Mesenchymal stem cell (in vitro differentiated cells and primary cell): ENCODE measurements around the gene DPP6.

Source experiments
- DNase-seq: peaks from one replicate; pipeline ENCODE4 v3.0.0-alpha.2; 2013
- H2AFZ ChIP-seq: one replicate; pipeline ENCODE4 v1.6.1; 2013; ENCODE audit warnings: low read depth, mild to moderate bottlenecking, control low read depth, inconsistent platforms, low read length, moderate library complexity
- H2AK5ac ChIP-seq: 2 replicates; pipeline ENCODE4 v1.6.1; 2013; ENCODE audit warnings: low read length, moderate library complexity, mild to moderate bottlenecking, inconsistent platforms; ENCODE audit not compliant: severe bottlenecking
- H2BK120ac ChIP-seq: one replicate; pipeline ENCODE4 v1.6.1; 2013; ENCODE audit warnings: low read depth, mild to moderate bottlenecking, inconsistent platforms, low read length, moderate library complexity
- H2BK12ac ChIP-seq, 2 experiments: one replicate each; pipeline ENCODE4 v1.6.1; 2013; ENCODE audit warnings: inconsistent platforms in 2 of 2, low read length in 2 of 2, mild to moderate bottlenecking in 2 of 2, moderate library complexity in 2 of 2, control low read depth in 1 of 2
- H2BK15ac ChIP-seq: one replicate; pipeline ENCODE4 v1.6.1; 2013; ENCODE audit warnings: mild to moderate bottlenecking, low read depth, inconsistent platforms; ENCODE audit not compliant: poor library complexity, severe bottlenecking
- H2BK5ac ChIP-seq: 2 replicates; pipeline ENCODE4 v1.6.1; 2013; ENCODE audit warnings: low read depth, mild to moderate bottlenecking, low read length, control low read depth, inconsistent platforms; ENCODE audit not compliant: poor library complexity, severe bottlenecking
- H3K14ac ChIP-seq, 2 experiments: one replicate each; pipeline ENCODE4 v1.6.1; 2013; ENCODE audit warnings: inconsistent platforms in 2 of 2, low read length in 2 of 2, control low read depth in 1 of 2, mild to moderate bottlenecking in 1 of 2, moderate library complexity in 1 of 2
- H3K18ac ChIP-seq, 2 experiments: one replicate each; pipeline ENCODE4 v1.6.1; 2013; ENCODE audit warnings: inconsistent platforms in 2 of 2, low read length in 2 of 2, control low read depth in 1 of 2, low read depth in 1 of 2, mild to moderate bottlenecking in 1 of 2
- H3K23ac ChIP-seq, 2 experiments: one replicate each; pipeline ENCODE4 v1.6.1; 2013; ENCODE audit warnings: inconsistent platforms in 2 of 2, low read length in 2 of 2, mild to moderate bottlenecking in 2 of 2, moderate library complexity in 2 of 2, control low read depth in 1 of 2
- H3K27ac ChIP-seq: 2 replicates; pipeline ENCODE4 v1.5.1; 2013; ENCODE audit warnings: mild to moderate bottlenecking, moderate library complexity, low read length, control low read depth, inconsistent platforms; ENCODE audit not compliant: poor library complexity, severe bottlenecking
- H3K27me3 ChIP-seq, 2 experiments: 2 replicates each; pipeline versions ENCODE4 v1.6.1 to v1.7.0; 2013; ENCODE audit warnings: low read length in 2 of 2, mild to moderate bottlenecking in 2 of 2, moderate library complexity in 2 of 2, control low read depth in 1 of 2, inconsistent platforms in 1 of 2; ENCODE audit not compliant: control insufficient read depth in 1 of 2, insufficient read depth in 1 of 2
- H3K36me3 ChIP-seq, 2 experiments: 2 replicates each; pipeline versions ENCODE4 v1.6.1 to v1.7.0; 2013; ENCODE audit warnings: low read length in 2 of 2, control low read depth in 1 of 2, inconsistent platforms in 1 of 2, low read depth in 1 of 2, mild to moderate bottlenecking in 1 of 2; ENCODE audit not compliant: insufficient read depth in 2 of 2, control insufficient read depth in 1 of 2
- H3K4ac ChIP-seq, 2 experiments: one replicate each; pipeline ENCODE4 v1.6.1; 2013; ENCODE audit warnings: inconsistent platforms in 2 of 2, low read length in 2 of 2, mild to moderate bottlenecking in 2 of 2, moderate library complexity in 2 of 2, control low read depth in 1 of 2, low read depth in 1 of 2
- H3K4me1 ChIP-seq: 2 replicates; pipeline ENCODE4 v1.6.1; 2013; ENCODE audit warnings: low read depth, low read length, control low read depth; ENCODE audit not compliant: control insufficient read depth, insufficient read depth
- H3K4me2 ChIP-seq: 2 replicates; pipeline ENCODE4 v1.6.1; 2013; ENCODE audit warnings: low read length, mild to moderate bottlenecking, inconsistent platforms; ENCODE audit not compliant: poor library complexity, severe bottlenecking
- H3K4me3 ChIP-seq, 2 experiments: 2 replicates each; pipeline versions ENCODE4 v1.5.1 to v1.7.0; 2013; ENCODE audit warnings: low read length in 2 of 2, mild to moderate bottlenecking in 2 of 2, control low read depth in 1 of 2, low read depth in 1 of 2; ENCODE audit not compliant: insufficient read depth in 1 of 2
- H3K79me1 ChIP-seq: replicated peaks from 2 replicates; pipeline ENCODE4 v1.6.1; 2013; ENCODE audit warnings: mild to moderate bottlenecking, control low read depth, low read length, inconsistent platforms; ENCODE audit not compliant: poor library complexity, severe bottlenecking
- H3K9ac ChIP-seq: 2 replicates; pipeline ENCODE4 v1.7.0; 2013; ENCODE audit warnings: mild to moderate bottlenecking, low read length, moderate library complexity
- H3K9me3 ChIP-seq: 2 replicates; pipeline ENCODE4 v1.7.0; 2013; ENCODE audit warnings: mild to moderate bottlenecking, low read length; ENCODE audit not compliant: control insufficient read depth
- H4K8ac ChIP-seq: one replicate; pipeline ENCODE4 v1.6.1; 2013; ENCODE audit warnings: inconsistent platforms, mild to moderate bottlenecking, low read length, moderate library complexity
- H4K91ac ChIP-seq: one replicate; pipeline ENCODE4 v1.6.1; 2013; ENCODE audit warnings: mild to moderate bottlenecking, low read length, inconsistent platforms
- WGBS: methylation state at CpG from one replicate; pipeline ENCODE4 v1.1.7; 2013; ENCODE audit warnings: mixed read lengths; 5-methylcytosine and 5-hydroxymethylcytosine counted together

Gene DPP6

GRCh38 chr7:154296443-154296842, 244.2 kb downstream of the DPP6 start:
- Histone ChIP-seq H3K18ac (no peak overlapping the region), H4K91ac (no peak overlapping the region), H2BK15ac (no peak overlapping the region), H2BK120ac (no peak overlapping the region), H2BK12ac (no peak overlapping the region), H3K36me3 (no peaks in the 10 kb centered on the region), H3K4me3 (no peak overlapping the region), H3K23ac (no peak overlapping the region), H2AK5ac (no peak overlapping the region), H2BK5ac (no peak overlapping the region), H3K9me3 (no peaks in the 10 kb centered on the region), H3K79me1 (no peaks in the 10 kb centered on the region), H3K9ac (no peak overlapping the region), H3K27ac (no peak overlapping the region), H3K4ac (no peak overlapping the region), H2AFZ (no peak overlapping the region), H3K4me2 (no peak overlapping the region), H3K14ac (no peak overlapping the region), H3K27me3 (no peaks in the 10 kb centered on the region), H4K8ac (no peak overlapping the region), H3K4me1 (no peaks in the 10 kb centered on the region)
- 64% methylated on average over 3 of the region's 4 CpGs for WGBS
- DNase-seq = no peak

- H3K18ac ChIP-seq = no peak overlapping the region
- no peak overlapping the region for H3K4ac ChIP-seq
- DNase-seq = no peak
- H2AFZ ChIP-seq = no peak overlapping the region
- 81% methylated on average over 8 of the region's 8 CpGs for WGBS
- no peak overlapping the region for H2BK5ac ChIP-seq
- no peak overlapping the region for H2BK15ac ChIP-seq
- H3K79me1 ChIP-seq = no peaks in the 10 kb centered on the region
- H2BK12ac ChIP-seq = no peak overlapping the region
- H3K36me3 ChIP-seq = no peaks in the 10 kb centered on the region
- H4K91ac ChIP-seq = no peak overlapping the region
- no peak overlapping the region for H4K8ac ChIP-seq
- no peak overlapping the region for H3K9ac ChIP-seq
- H3K9me3 ChIP-seq = no peaks in the 10 kb centered on the region
- H3K4me2 ChIP-seq = no peak overlapping the region
- no peaks in the 10 kb centered on the region for H3K4me1 ChIP-seq
- H3K4me3 ChIP-seq = no peak overlapping the region
- H3K23ac ChIP-seq = no peak overlapping the region
- no peak overlapping the region for H2BK120ac ChIP-seq
- no peak overlapping the region for H2AK5ac ChIP-seq
- H3K27me3 ChIP-seq = no peaks in the 10 kb centered on the region
- no peak overlapping the region for H3K14ac ChIP-seq
- H3K27ac ChIP-seq = no peak overlapping the region
These were observed 247.5 kb downstream of the DPP6 start for GRCh38 chr7:154299736-154300135.

- H3K4me2 ChIP-seq = no peak overlapping the region
- H3K18ac ChIP-seq = no peak overlapping the region
- no peaks in the 10 kb centered on the region for H3K4me1 ChIP-seq
- H3K79me1 ChIP-seq = no peaks in the 10 kb centered on the region
- no peaks in the 10 kb centered on the region for H3K36me3 ChIP-seq
- H4K8ac ChIP-seq = no peak overlapping the region
- no peak overlapping the region for H3K23ac ChIP-seq
- H3K14ac ChIP-seq = no peak overlapping the region
- 89% methylated on average over 1 of the region's 2 CpGs for WGBS
- no peak overlapping the region for H2BK5ac ChIP-seq
- no peaks in the 10 kb centered on the region for H3K9me3 ChIP-seq
- no peak overlapping the region for H3K27ac ChIP-seq
- no peak overlapping the region for H3K4ac ChIP-seq
- H2BK120ac ChIP-seq = no peak overlapping the region
- no peak overlapping the region for H2BK15ac ChIP-seq
- no peak for DNase-seq
- H3K4me3 ChIP-seq = no peak overlapping the region
- no peak overlapping the region for H2AFZ ChIP-seq
- H4K91ac ChIP-seq = no peak overlapping the region
- no peak overlapping the region for H3K9ac ChIP-seq
- no peak overlapping the region for H2AK5ac ChIP-seq
- H2BK12ac ChIP-seq = no peak overlapping the region
- no peaks in the 10 kb centered on the region for H3K27me3 ChIP-seq
These were observed 250.2 kb downstream of the DPP6 start for GRCh38 chr7:154302380-154302779.

DNA sequence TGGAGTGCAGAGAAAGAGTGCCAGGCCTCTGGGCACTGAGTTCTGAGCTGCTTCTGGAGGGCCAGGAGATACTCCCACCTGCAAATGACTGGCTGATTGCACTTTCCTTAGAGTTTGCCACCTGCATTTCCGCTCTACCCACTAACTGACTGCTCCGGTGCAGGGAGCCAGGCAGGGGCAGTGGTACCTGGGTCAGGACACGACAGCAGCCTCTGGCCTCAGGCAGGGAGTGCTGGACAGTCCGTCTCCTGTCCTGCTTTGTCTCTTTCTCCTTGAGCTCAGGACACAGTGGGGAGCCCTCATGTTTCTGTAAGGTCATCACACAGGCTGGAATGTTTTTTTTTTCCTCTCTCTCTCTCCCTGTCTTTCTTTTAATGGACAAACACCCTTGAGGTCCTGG, 252.0 kb downstream of the DPP6 start:
- no peak overlapping the region for H3K4me3 ChIP-seq
- H3K9me3 ChIP-seq = no peaks in the 10 kb centered on the region
- H3K79me1 ChIP-seq = no peaks in the 10 kb centered on the region
- H2BK120ac ChIP-seq = no peak overlapping the region
- H3K14ac ChIP-seq = no peak overlapping the region
- H2BK5ac ChIP-seq = no peak overlapping the region
- 68% methylated on average over 4 of the region's 4 CpGs for WGBS
- H3K4me2 ChIP-seq = no peak overlapping the region
- H3K4me1 ChIP-seq = no peaks in the 10 kb centered on the region
- no peak for DNase-seq
- no peak overlapping the region for H3K18ac ChIP-seq
- H2BK12ac ChIP-seq = no peak overlapping the region
- no peak overlapping the region for H3K9ac ChIP-seq
- H3K23ac ChIP-seq = no peak overlapping the region
- H3K27me3 ChIP-seq = no peaks in the 10 kb centered on the region
- H2AFZ ChIP-seq = no peak overlapping the region
- no peak overlapping the region for H2AK5ac ChIP-seq
- H3K4ac ChIP-seq = no peak overlapping the region
- H2BK15ac ChIP-seq = no peak overlapping the region
- H4K91ac ChIP-seq = no peak overlapping the region
- H4K8ac ChIP-seq = no peak overlapping the region
- H3K36me3 ChIP-seq = no peaks in the 10 kb centered on the region
- H3K27ac ChIP-seq = no peak overlapping the region
